BLaER1 treated with 17β-estradiol and CSF1 and Interleukin-3, amounts not matched to agents 10 nM and 100 nM (cell line): ENCODE results near the gene CGB7.

Source experiments
- H3K27ac ChIP-seq, 11 experiments: shearing (Covaris generic); formaldehyde crosslinking; 2 replicates each; pipeline ENCODE4 v1.8.1; 2022
- H3K27me3 ChIP-seq, 11 experiments: shearing (Covaris generic); formaldehyde crosslinking; 2 replicates each; pipeline ENCODE4 v1.8.1; 2022
- H3K36me3 ChIP-seq, 11 experiments: shearing (Covaris generic); formaldehyde crosslinking; 2 replicates each; pipeline ENCODE4 v1.8.1; 2022
- H3K4me1 ChIP-seq, 10 experiments: shearing (Covaris generic); formaldehyde crosslinking; 2 replicates each; pipeline ENCODE4 v1.8.1; 2022
- H3K4me2 ChIP-seq, 11 experiments: shearing (Covaris generic); formaldehyde crosslinking; 2 replicates each; pipeline ENCODE4 v1.8.1; 2022
- H3K4me3 ChIP-seq, 10 experiments: shearing (Covaris generic); formaldehyde crosslinking; 2 replicates each; pipeline ENCODE4 v1.8.1; 2022
- H3K9ac ChIP-seq, 11 experiments: shearing (Covaris generic); formaldehyde crosslinking; 2 replicates each; pipeline ENCODE4 v1.8.1; 2022
- H3K9me3 ChIP-seq, 11 experiments: shearing (Covaris generic); formaldehyde crosslinking; replicated peaks in 1 of 11; 2 replicates each; pipeline ENCODE4 v1.8.1; 2022
- H4K20me1 ChIP-seq, 11 experiments: shearing (Covaris generic); formaldehyde crosslinking; 2 replicates each; pipeline ENCODE4 v1.8.1; 2022
- Cebpa-rat ChIP-seq, 11 experiments: shearing (Covaris generic); IDR thresholded peaks; 2 replicates each; pipeline ENCODE4 v1.8.1; 2022

CGB7 gene

GRCh38 chr19:49011194-49011593, 46.4 kb downstream of the CGB7 start:
- Histone ChIP-seq H3K36me3 (peaks cover 77 to 100% (median 98%) of the 10 kb centered on the region in 11 experiments), H4K20me1 (peaks cover 0 to 79% (median 33%) of the 10 kb centered on the region in 11 experiments; a peak in 15 of 22 replicates), H3K9ac (no peak overlapping the region), H3K27me3 (no peaks in the 10 kb centered on the region), H3K4me2 (no peak overlapping the region), H3K27ac (no peak overlapping the region), H3K4me1 (no peaks in the 10 kb centered on the region), H3K4me3 (no peak overlapping the region), H3K9me3 (no peaks in the 10 kb centered on the region)
- no peak for TF ChIP-seq Cebpa-rat (IDR thresholded peaks at IDR 0.05)

- Histone ChIP-seq H3K4me2 (no peak overlapping the region), H3K9me3 (no peaks in the 10 kb centered on the region), H3K4me1 (no peaks in the 10 kb centered on the region), H3K27me3 (no peaks in the 10 kb centered on the region), H3K9ac (no peak overlapping the region), H3K27ac (no peak overlapping the region), H3K36me3 (peaks cover 77 to 100% (median 98%) of the 10 kb centered on the region in 11 experiments), H4K20me1 (peaks cover 0 to 79% (median 30%) of the 10 kb centered on the region in 11 experiments; a peak in 15 of 22 replicates), H3K4me3 (no peak overlapping the region)
- no peak for TF ChIP-seq Cebpa-rat (IDR thresholded peaks at IDR 0.05)
Measured at GRCh38 chr19:49010453-49010852, 47.1 kb downstream of the CGB7 start.

- no peaks in the 10 kb centered on the region for H3K27me3 ChIP-seq
- no peaks in the 10 kb centered on the region for H3K4me1 ChIP-seq
- H3K36me3 ChIP-seq, result peaks cover 77 to 100% (median 98%) of the 10 kb centered on the region in 11 experiments
- no peaks in the 10 kb centered on the region for H3K9me3 ChIP-seq
- no peak for TF ChIP-seq Cebpa-rat (IDR thresholded peaks at IDR 0.05)
- H4K20me1 ChIP-seq, result peaks cover 0 to 77% (median 27%) of the 10 kb centered on the region in 11 experiments; a peak in 15 of 22 replicates
- no peak overlapping the region for H3K9ac ChIP-seq
- H3K27ac ChIP-seq, result no peak overlapping the region
- no peak overlapping the region for H3K4me3 ChIP-seq
- no peak overlapping the region for H3K4me2 ChIP-seq
Measured at GRCh38 chr19:49009828-49010227, 47.7 kb downstream of the CGB7 start.

GRCh38 chr19:49006905-49007304, 50.6 kb downstream of the CGB7 start:
- TF ChIP-seq Cebpa-rat (IDR thresholded peaks at IDR 0.05), result no peak
- H3K4me3 ChIP-seq, result no peak overlapping the region
- no peak overlapping the region for H3K9ac ChIP-seq
- H3K4me1 ChIP-seq, result no peaks in the 10 kb centered on the region
- no peaks in the 10 kb centered on the region for H3K27me3 ChIP-seq
- no peaks in the 10 kb centered on the region for H3K9me3 ChIP-seq
- peaks cover 85 to 100% (median 98%) of the 10 kb centered on the region in 11 experiments for H3K36me3 ChIP-seq
- no peak overlapping the region for H3K4me2 ChIP-seq
- no peak overlapping the region for H3K27ac ChIP-seq
- H4K20me1 ChIP-seq, result peaks cover 0 to 68% (median 18%) of the 10 kb centered on the region in 11 experiments; a peak in 13 of 22 replicates

- Histone ChIP-seq H3K4me2 (no peak overlapping the region), H3K4me1 (peaks cover 0 to 5% (median 0%) of the 10 kb centered on the region in 10 experiments; a peak in 1 of 20 replicates), H3K36me3 (peaks cover 75 to 100% (median 94%) of the 10 kb centered on the region in 11 experiments), H3K27ac (no peak overlapping the region), H4K20me1 (peaks cover 0 to 57% (median 19%) of the 10 kb centered on the region in 11 experiments; a peak in 13 of 22 replicates), H3K9ac (no peak overlapping the region), H3K4me3 (no peak overlapping the region), H3K27me3 (no peaks in the 10 kb centered on the region), H3K9me3 (no peaks in the 10 kb centered on the region)
- no peak for TF ChIP-seq Cebpa-rat (IDR thresholded peaks at IDR 0.05)
Measured at GRCh38 chr19:49004964-49005614, 52.5 kb downstream of the CGB7 start.
